HCT116 (cell line): ENCODE measurements around the gene GPANK1. TPM values are rescaled to one million over a fixed set of nuclear protein-coding genes. Genes with fewer than 3 reads are reported as not detected.

Experiments
- ATAC-seq: fragments of 200-7000 bp; cut with Tn5 transposase; 2 replicates; pipeline ENCODE4 v1.9.1; 2020; ENCODE audit warnings: mild to moderate bottlenecking, moderate library complexity
- BruUV-seq: library from RNA; stranded (reverse); fragments of 400-500 nt; replicated peaks from 2 replicates; lab custom pipeline; 2021; lab: Mats Ljungman, UMichigan
- CTCF ChIA-PET: fragments of 300-600 bp; sonication (Branson Sonifier 250); formaldehyde crosslinking; loops from one replicate; lab custom pipeline; 2021; ENCODE audit warnings: antibody characterized with exemption; lab: Charles Lee
- POLR2A ChIA-PET: fragments of 300-600, 350-600 bp; sonication (Branson Sonifier 250); formaldehyde crosslinking; loops from one replicate; lab custom pipeline; 2021; ENCODE audit warnings: antibody characterized with exemption; lab: Charles Lee
- RAD21 ChIA-PET, 2 experiments: fragments of 300-600 bp; sonication (Branson Sonifier 250); formaldehyde crosslinking; loops; one replicate each; lab custom pipeline; 2023; ENCODE audit warnings: low total read pairs in 2 of 2; ENCODE audit not compliant: uncharacterized antibody in 2 of 2, unreplicated experiment in 2 of 2, low non-redundant PET in 1 of 2; lab: Charles Lee
- DNase-seq: peaks from one replicate; pipeline ENCODE4 v3.0.0-alpha.2; 2010; ENCODE audit warnings: low read depth, low spot score
- H2AFZ ChIP-seq: fragments of 200-600 bp; shearing (Covaris generic), sonication (generic); 2 replicates; pipeline ENCODE4 v1.6.1; 2017; ENCODE audit warnings: low read depth, mixed run types, mixed read lengths, antibody characterized with exemption, low read length; ENCODE audit not compliant: poor library complexity, severe bottlenecking
- H3K27ac ChIP-seq: 2 replicates; pipeline ENCODE4 v1.5.1; 2012; ENCODE audit warnings: low read depth, low read length
- H3K27me3 ChIP-seq: fragments of 200-600 bp; sonication (generic); 2 replicates; pipeline ENCODE4 v1.6.1; 2016; ENCODE audit warnings: mixed run types, low read length, mixed read lengths; ENCODE audit not compliant: insufficient read depth
- H3K36me3 ChIP-seq, 2 experiments: fragments of 200-500 bp in 1 of 2; fragments of 200-600 bp in 1 of 2; sonication (Bioruptor generic) in 1 of 2; sonication (generic) in 1 of 2; 2 replicates each; pipeline versions ENCODE4 v1.5.1 to v1.6.1; 2014 to 2016; ENCODE audit warnings: low read length in 2 of 2, inconsistent platforms in 1 of 2, mixed read lengths in 1 of 2, mixed run types in 1 of 2; ENCODE audit not compliant: insufficient read depth in 2 of 2, control insufficient read depth in 1 of 2
- H3K4me1 ChIP-seq, 2 experiments: fragments of 200-600 bp in 1 of 2; sonication (generic) in 1 of 2; 2 replicates each; pipeline versions ENCODE4 v1.5.1 to v1.6.1; 2012 to 2017; ENCODE audit warnings: low read length in 2 of 2, inconsistent platforms in 1 of 2, mild to moderate bottlenecking in 1 of 2, mixed read lengths in 1 of 2, mixed run types in 1 of 2, moderate library complexity in 1 of 2; ENCODE audit not compliant: insufficient read depth in 2 of 2, control insufficient read depth in 1 of 2
- H3K4me2 ChIP-seq: fragments of 200-600 bp; sonication (generic); 2 replicates; pipeline ENCODE4 v1.6.1; 2017; ENCODE audit warnings: mixed run types, low read length, mixed read lengths
- H3K4me3 ChIP-seq, 2 experiments: fragments of 200-600 bp in 1 of 2; sonication (generic) in 1 of 2; replicated peaks in 1 of 2; 2 replicates each; pipeline ENCODE4 v1.5.1; 2011 to 2016; ENCODE audit warnings: low read length in 2 of 2, control low read depth in 1 of 2, low read depth in 1 of 2, mild to moderate bottlenecking in 1 of 2, mixed read lengths in 1 of 2, mixed run types in 1 of 2
- H3K79me2 ChIP-seq: fragments of 200-600 bp; sonication (generic); 2 replicates; pipeline ENCODE4 v1.6.1; 2017; ENCODE audit warnings: mild to moderate bottlenecking, mixed run types, low read length, moderate library complexity, mixed read lengths; ENCODE audit not compliant: insufficient read depth
- H3K9ac ChIP-seq: fragments of 200-600 bp; sonication (generic); 2 replicates; pipeline ENCODE4 v1.6.1; 2016; ENCODE audit warnings: low read length, mixed read lengths
- H3K9me2 ChIP-seq: fragments of 200-600 bp; sonication (generic), shearing (Covaris generic); 2 replicates; pipeline ENCODE4 v1.6.1; 2017; ENCODE audit warnings: mixed run types, mild to moderate bottlenecking, moderate library complexity; ENCODE audit not compliant: insufficient read depth
- H3K9me3 ChIP-seq, 2 experiments: fragments of 200-500 bp in 1 of 2; fragments of 200-600 bp in 1 of 2; sonication (Bioruptor generic) in 1 of 2; sonication (generic) in 1 of 2; 2 replicates each; pipeline ENCODE4 v1.6.1; 2014 to 2017; ENCODE audit warnings: low read length in 2 of 2, mixed read lengths in 2 of 2, inconsistent platforms in 1 of 2, low read depth in 1 of 2, mild to moderate bottlenecking in 1 of 2, mixed run types in 1 of 2, moderate library complexity in 1 of 2; ENCODE audit not compliant: control insufficient read depth in 1 of 2, insufficient read depth in 1 of 2
- H4K20me1 ChIP-seq: fragments of 200-600 bp; sonication (generic), shearing (Covaris generic); 2 replicates; pipeline ENCODE4 v1.6.1; 2017; ENCODE audit warnings: mixed run types, mild to moderate bottlenecking, moderate library complexity; ENCODE audit not compliant: insufficient read depth
- CBX3 ChIP-seq: IDR thresholded peaks from 2 replicates; pipeline ENCODE4 v1.6.1; 2012; ENCODE audit warnings: low read depth
- CEBPB ChIP-seq: IDR thresholded peaks from 2 replicates; pipeline ENCODE4 v1.6.1; 2012; ENCODE audit warnings: low read depth
- CTCF ChIP-seq, 3 experiments: fragments of 200-600 bp in 1 of 3; sonication (generic) in 1 of 3; IDR thresholded peaks in 2 of 3; conservative IDR thresholded peaks in 1 of 3; 2 replicates each; pipeline ENCODE4 v1.5.1; 2012 to 2017; ENCODE audit warnings: low read depth in 2 of 3, low read length in 2 of 3, antibody characterized with exemption in 1 of 3, borderline replicate concordance in 1 of 3, control low read depth in 1 of 3, mild to moderate bottlenecking in 1 of 3, mixed read lengths in 1 of 3, mixed run types in 1 of 3, moderate library complexity in 1 of 3; ENCODE audit not compliant: insufficient read depth in 1 of 3
- EGR1 ChIP-seq: IDR thresholded peaks from 2 replicates; pipeline ENCODE4 v1.6.1; 2012; ENCODE audit warnings: low read depth
- ELF1 ChIP-seq: IDR thresholded peaks from 2 replicates; pipeline ENCODE4 v1.6.1; 2012; ENCODE audit warnings: low read depth, borderline replicate concordance
- EZH2 ChIP-seq: fragments of 200-600 bp; sonication (generic); IDR thresholded peaks from 2 replicates; pipeline ENCODE4 v1.6.1; 2017; ENCODE audit warnings: antibody characterized with exemption, mixed run types
- FOSL1 ChIP-seq: IDR thresholded peaks from 2 replicates; pipeline ENCODE4 v1.6.1; 2012; ENCODE audit warnings: low read depth
- JUND ChIP-seq: IDR thresholded peaks from 2 replicates; pipeline ENCODE4 v1.6.1; 2012
- MAX ChIP-seq: IDR thresholded peaks from 2 replicates; pipeline ENCODE4 v1.6.1; 2012
- POLR2A ChIP-seq: IDR thresholded peaks from 2 replicates; pipeline ENCODE4 v1.7.0; 2011; ENCODE audit warnings: borderline replicate concordance; ENCODE audit not compliant: insufficient read depth, insufficient read length; ENCODE audit errors: extremely low read depth
- POLR2AphosphoS5 ChIP-seq: IDR thresholded peaks from 2 replicates; pipeline ENCODE4 v1.6.1; 2011; ENCODE audit warnings: mild to moderate bottlenecking, low read depth, low read length, moderate library complexity
- SIN3A ChIP-seq: IDR thresholded peaks from 2 replicates; pipeline ENCODE4 v1.6.1; 2012; ENCODE audit warnings: low read depth
- SRF ChIP-seq: IDR thresholded peaks from 2 replicates; pipeline ENCODE4 v1.6.1; 2012; ENCODE audit warnings: low read depth
- TCF7L2 ChIP-seq: IDR thresholded peaks from 2 replicates; pipeline ENCODE4 v1.7.0; 2011; ENCODE audit warnings: borderline replicate concordance, inconsistent platforms; ENCODE audit not compliant: insufficient read depth, insufficient read length; ENCODE audit errors: extremely low read depth
- YY1 ChIP-seq: IDR thresholded peaks from 2 replicates; pipeline ENCODE4 v1.6.1; 2011; ENCODE audit warnings: low read length, low read depth, moderate library complexity, mild to moderate bottlenecking; ENCODE audit not compliant: insufficient replicate concordance; ENCODE audit errors: extremely low read depth
- ZFX ChIP-seq: fragments of 450-650 bp; IDR thresholded peaks from 2 replicates; pipeline ENCODE4 v1.6.1; 2017
- intact Hi-C: fragments of 100-400 bp; cut with micrococcal nuclease; formaldehyde crosslinking; loops from 2 replicates; pipeline ENCODE4 v1.10.0; 2022
- total RNA-seq: library from RNA; stranded (reverse); gene quantifications from one replicate; pipeline ENCODE4 v1.2.1, GENCODE V29; 2021; ENCODE audit not compliant: unreplicated experiment
- TF ChIP-seq, protein P1 (sequence below): IDR thresholded peaks from 2 replicates; pipeline ENCODE4 v1.6.1; 2012; ENCODE audit warnings: low read depth

Gene GPANK1
- total RNA-seq, 1 experiment from 2014 or later: 14.8 TPM

DNA sequence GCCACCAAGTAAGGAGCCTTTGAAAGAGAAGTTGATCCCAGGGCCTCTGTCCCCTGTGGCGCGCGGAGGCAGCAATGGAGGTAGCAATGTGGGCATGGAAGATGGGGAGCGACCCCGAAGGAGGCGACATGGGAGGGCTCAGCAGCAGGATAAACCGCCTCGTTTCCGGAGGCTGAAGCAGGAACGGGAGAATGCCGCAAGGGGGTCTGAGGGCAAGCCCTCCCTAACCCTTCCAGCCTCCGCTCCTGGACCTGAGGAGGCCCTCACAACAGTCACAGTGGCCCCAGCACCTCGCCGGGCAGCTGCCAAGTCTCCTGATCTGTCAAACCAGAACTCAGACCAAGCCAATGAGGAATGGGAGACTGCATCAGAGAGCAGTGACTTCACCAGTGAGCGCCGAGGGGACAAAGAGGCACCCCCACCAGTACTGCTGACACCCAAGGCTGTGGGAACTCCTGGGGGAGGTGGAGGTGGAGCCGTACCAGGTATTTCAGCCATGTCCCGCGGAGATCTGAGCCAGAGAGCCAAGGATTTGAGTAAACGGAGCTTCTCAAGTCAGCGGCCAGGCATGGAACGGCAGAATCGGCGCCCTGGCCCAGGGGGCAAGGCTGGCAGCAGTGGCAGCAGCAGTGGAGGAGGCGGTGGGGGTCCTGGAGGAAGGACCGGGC, 32.4 kb downstream of the GPANK1 start:
- no peak for TF ChIP-seq CTCF (IDR thresholded peaks at IDR 0.05 in 2 of 3, conservative IDR thresholded peaks at IDR 0.05 in 1 of 3; ENCODE audit: borderline replicate concordance in 1 of 3, insufficient read depth in 1 of 3, low read depth in 2 of 3, low read length in 2 of 3)
- TF ChIP-seq TCF7L2: no peak
- TF ChIP-seq POLR2AphosphoS5: no peak
- TF ChIP-seq POLR2A: no peak
- no peak for TF ChIP-seq CBX3
- no peak for TF ChIP-seq CEBPB
- no peak for TF ChIP-seq SRF
- TF ChIP-seq, protein P1, sequence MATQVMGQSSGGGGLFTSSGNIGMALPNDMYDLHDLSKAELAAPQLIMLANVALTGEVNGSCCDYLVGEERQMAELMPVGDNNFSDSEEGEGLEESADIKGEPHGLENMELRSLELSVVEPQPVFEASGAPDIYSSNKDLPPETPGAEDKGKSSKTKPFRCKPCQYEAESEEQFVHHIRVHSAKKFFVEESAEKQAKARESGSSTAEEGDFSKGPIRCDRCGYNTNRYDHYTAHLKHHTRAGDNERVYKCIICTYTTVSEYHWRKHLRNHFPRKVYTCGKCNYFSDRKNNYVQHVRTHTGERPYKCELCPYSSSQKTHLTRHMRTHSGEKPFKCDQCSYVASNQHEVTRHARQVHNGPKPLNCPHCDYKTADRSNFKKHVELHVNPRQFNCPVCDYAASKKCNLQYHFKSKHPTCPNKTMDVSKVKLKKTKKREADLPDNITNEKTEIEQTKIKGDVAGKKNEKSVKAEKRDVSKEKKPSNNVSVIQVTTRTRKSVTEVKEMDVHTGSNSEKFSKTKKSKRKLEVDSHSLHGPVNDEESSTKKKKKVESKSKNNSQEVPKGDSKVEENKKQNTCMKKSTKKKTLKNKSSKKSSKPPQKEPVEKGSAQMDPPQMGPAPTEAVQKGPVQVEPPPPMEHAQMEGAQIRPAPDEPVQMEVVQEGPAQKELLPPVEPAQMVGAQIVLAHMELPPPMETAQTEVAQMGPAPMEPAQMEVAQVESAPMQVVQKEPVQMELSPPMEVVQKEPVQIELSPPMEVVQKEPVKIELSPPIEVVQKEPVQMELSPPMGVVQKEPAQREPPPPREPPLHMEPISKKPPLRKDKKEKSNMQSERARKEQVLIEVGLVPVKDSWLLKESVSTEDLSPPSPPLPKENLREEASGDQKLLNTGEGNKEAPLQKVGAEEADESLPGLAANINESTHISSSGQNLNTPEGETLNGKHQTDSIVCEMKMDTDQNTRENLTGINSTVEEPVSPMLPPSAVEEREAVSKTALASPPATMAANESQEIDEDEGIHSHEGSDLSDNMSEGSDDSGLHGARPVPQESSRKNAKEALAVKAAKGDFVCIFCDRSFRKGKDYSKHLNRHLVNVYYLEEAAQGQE: no peak
- TF ChIP-seq EGR1: no peak
- no peak for TF ChIP-seq JUND
- no peak for TF ChIP-seq ZFX
- TF ChIP-seq YY1: no peak
- TF ChIP-seq SIN3A: no peak
- TF ChIP-seq MAX: no peak
- no peak for TF ChIP-seq FOSL1
- TF ChIP-seq ELF1: no peak
- no peak for TF ChIP-seq EZH2
- TF ChIP-seq, all 23 proteins: peak for 0
- no peaks in the 10 kb centered on the region for H3K9me3 ChIP-seq
- ChIA-PET POLR2A (no interaction called here), RAD21 (no interaction called here), CTCF (no interaction called here)
- H3K4me1 ChIP-seq: no peaks in the 10 kb centered on the region
- BruUV-seq: no TSS peak
- no peaks in the 10 kb centered on the region for H4K20me1 ChIP-seq
- H3K9ac ChIP-seq: no peak overlapping the region
- no peaks in the 10 kb centered on the region for H3K27me3 ChIP-seq
- intact Hi-C loops: no loop called here
- peaks cover 60% of the 10 kb centered on the region; the same call in 1 of the 2 replicates for H3K79me2 ChIP-seq
- H3K4me3 ChIP-seq: no peak overlapping the region
- no peak overlapping the region for H3K4me2 ChIP-seq
- peaks cover 58 to 94% of the 10 kb centered on the region in 2 experiments for H3K36me3 ChIP-seq
- H2AFZ ChIP-seq: no peak overlapping the region
- ATAC-seq: peak; percentile 7; the same call in 1 of the 2 replicates
- DNase-seq: no peak
- no peaks in the 10 kb centered on the region for H3K9me2 ChIP-seq
- no peak overlapping the region for H3K27ac ChIP-seq
